DMS 273 (cell line): ENCODE data around the gene APLN.
A peak's percentile ranks its signal among the peaks of the same experiment; 100 is the strongest.

Experiments
- DNase-seq: peaks from one replicate; lab custom pipeline; 2025; ENCODE audit not compliant: unreplicated experiment; lab: John Stamatoyannopoulos, UW

The APLN gene

DNA sequence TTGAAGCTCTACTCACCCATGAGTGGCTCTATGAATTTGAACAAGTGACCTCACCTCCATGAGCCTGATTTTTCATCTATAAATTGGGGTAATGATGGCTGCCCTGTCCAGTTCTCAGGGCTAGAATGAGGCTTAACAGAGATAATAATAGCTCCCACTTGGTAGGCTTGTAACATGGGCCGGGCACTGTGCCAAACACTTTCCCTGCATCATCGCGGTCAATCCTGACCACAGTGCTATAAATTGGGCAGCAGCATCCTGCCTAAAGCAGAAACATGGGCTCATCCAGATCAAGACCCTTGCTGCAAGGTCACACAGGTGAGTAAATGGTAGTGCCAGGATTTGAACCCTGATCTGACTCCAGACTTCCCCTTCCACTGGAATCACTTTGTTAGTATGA, 12.8 kb downstream of the APLN start:
- no peak for DNase-seq

DNA sequence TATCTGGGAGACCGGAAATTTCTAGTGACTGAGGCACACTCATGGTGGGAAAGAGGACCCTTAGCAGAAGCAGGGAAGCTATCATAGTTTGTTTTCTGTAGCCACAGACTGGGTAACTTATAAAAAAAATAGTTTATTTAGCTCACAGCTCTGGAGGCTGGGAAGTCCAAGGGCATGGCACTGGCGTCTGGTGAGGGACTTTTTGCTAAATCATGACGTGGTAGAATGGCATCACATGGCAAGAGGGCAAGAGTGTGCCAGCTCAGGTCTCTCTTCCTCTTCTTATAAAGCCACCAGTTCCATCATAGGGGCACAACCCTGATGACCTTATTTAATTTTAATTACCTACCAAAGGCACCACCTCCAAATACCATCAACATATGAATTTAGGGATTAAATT, 13.3 kb downstream of the APLN start:
- DNase-seq: no peak

- DNase-seq: no peak
Observed at GRCh38 chrX:129640737-129641136, 14.0 kb downstream of the APLN start.

DNA sequence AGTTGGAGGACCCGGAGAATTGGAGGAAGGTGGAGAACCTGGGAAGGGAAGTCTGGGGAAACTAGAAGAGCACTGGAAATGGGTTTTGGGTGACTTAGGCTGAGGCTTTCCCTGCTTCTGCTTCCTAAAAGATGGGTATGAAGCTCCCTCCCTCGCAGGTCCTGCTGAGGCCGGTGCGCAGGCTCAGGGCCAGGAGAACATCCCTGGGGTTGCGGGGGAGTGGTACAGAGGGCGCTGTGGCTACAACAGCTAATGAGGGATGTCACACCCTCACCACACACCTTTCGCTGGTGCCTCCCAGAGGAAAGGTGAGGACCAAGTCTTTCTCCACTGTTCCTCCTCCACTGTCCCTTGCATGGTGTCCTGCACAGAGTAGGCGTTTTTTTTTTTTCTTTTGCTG, 15.8 kb downstream of the APLN start:
- no peak for DNase-seq

DNA sequence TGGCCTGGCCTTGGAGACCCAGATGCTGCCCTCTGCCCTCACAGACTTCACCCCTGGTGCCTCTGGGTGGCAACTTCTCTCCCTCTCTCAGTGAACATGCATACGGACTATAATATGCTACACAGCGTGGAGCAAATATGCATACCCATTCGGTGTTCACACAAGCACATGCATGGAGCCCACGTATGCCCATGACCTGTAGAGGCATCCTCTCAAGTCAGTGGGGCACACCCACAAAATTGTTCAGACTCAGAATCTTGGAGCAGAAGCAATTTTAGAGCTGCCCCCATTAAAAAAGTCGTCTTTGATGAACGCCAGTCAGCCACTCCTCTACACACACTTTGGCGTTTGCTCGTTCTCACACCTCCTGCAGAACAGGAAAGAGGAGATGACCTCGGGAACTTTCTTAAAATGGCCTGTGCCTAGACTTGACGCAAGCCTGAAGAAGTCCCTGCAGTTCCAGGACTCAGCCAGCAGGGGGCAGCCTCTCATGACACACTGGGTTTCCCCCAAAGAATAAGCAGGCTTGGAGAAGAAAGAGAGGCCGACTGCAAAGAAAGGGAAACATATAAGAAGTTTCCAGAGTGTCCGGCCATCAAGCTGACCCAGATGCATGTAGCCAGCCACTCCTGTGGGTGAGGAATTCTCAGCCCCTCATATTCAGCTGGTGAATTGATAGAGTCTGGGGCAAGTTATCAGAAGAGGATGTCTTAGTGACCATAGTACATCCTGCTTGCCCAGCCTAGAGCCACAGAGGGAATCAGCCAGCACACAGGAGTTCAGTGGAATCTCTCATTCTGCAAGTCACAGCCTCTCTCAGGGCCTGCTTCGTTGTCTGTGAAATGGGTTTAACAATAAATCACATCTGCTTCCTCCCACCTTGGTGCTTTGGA, 17.3 kb downstream of the APLN start:
- peak; percentile 86 for DNase-seq

GRCh38 chrX:129636175-129636681, 18.5 kb downstream of the APLN start:
- no peak for DNase-seq

- DNase-seq: peak; percentile 53
Observed at GRCh38 chrX:129634541-129634940, 20.2 kb downstream of the APLN start.

GRCh38 chrX:129632443-129632842, 22.3 kb downstream of the APLN start:
- peak; percentile 47 for DNase-seq

GRCh38 chrX:129631849-129632248, 22.9 kb downstream of the APLN start:
- no peak for DNase-seq

DNA sequence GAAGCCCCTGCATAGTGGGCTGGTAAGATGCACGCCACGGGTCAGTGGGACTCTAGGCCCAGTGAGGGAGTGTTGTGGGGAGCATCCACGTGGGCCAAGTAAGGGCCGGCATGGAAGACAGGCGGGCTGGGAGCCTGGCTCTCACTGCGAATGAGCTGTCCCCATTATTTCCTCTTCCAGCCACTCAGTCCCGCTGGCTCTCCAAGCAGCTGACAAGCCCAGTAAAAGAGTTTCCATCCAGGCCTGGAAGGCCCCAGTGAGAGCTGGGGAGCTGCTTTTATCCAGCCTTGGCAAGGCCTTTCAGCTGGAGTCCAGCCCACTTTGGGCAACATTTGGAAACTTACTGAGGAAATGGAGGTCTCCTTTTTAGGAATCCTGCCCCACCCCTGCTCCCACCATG, 24.9 kb downstream of the APLN start:
- DNase-seq: no peak

GRCh38 chrX:129626026-129626425, 28.7 kb downstream of the APLN start:
- peak; percentile 40 for DNase-seq

- no peak for DNase-seq
Observed at GRCh38 chrX:129622757-129623301, 31.9 kb downstream of the APLN start.

DNA sequence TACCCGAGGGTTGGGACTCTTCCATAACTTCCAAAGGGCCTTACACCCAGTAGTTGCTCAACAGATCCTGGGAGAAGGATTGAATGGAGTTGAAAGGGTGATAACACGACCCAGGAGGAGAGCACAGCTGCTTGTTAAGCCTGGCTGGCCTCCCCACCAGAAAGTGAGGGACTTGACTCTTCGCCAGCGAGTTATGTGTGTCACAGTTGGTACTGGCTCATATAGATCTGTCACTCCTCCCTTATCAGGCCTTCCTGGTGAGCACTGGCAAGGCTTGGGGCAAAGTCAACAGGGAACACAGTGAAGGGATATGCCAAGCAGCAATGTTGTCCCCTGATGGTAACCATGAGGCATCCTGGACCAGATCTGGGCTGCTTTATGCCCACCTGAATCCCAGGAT, 35.8 kb downstream of the APLN start:
- peak; percentile 25 for DNase-seq

GRCh38 chrX:129617420-129617819, 37.3 kb downstream of the APLN start:
- no peak for DNase-seq

GRCh38 chrX:129614481-129615255, 40.1 kb downstream of the APLN start:
- DNase-seq: no peak

DNA sequence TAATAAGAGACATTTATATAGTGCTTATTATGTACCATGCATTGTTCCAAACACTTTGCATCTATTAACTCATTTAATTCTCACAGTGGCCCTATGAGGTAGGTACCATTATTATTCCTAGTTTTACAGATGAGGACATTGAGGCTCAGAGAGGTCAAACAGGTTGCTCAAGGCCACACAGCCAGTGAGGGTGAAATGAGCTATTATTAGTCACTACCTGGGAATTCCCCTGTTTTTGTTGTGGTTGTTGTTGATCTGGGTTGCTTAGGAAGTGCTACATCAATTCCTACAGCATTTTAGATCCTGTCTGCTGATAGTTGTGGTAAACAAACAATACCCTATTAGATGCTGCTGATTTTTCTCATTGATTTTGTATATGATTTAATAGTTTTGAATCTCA, 41.2 kb downstream of the APLN start:
- DNase-seq: no peak

DNA sequence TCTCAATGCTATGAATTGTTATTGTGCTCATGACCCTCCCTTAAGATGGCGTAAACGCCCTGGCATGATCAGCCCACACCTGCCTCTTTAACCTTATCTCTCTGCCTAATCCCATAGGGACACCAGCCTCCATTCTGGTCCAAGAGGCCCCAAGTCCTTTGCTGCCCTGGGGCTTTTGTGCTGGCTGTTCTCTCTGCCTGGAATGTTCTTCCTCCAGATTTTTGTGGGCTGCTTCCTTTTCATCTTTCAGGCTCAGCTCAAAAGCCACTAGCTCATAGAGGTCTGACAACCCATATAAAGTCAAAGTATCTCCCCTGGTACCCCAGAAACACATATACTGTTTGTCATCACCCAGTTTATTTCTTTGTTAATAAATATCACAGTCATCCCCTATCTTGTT, 42.4 kb downstream of the APLN start:
- no peak for DNase-seq

- DNase-seq: peak; percentile 9
Observed at GRCh38 chrX:129609395-129609794, 45.4 kb downstream of the APLN start.

DNA sequence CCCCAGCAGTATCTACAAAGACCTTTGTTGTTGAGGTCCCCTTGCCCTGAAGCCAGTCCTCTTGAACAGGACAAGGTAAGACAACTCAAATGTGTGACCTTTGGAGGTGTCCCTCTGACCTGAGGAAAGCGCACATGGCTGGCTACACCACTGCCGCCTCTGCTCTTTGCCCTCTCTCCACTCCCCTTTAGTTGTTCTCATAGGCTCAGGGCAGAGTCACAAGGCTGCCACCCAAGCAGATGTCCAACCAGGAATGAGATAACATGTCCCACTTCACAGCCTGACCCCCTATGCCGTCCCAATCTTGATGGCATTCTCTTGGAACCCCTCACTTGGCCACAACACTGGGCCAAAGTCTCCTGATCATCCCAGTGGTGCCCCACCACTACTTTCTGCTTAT, 46.3 kb downstream of the APLN start:
- DNase-seq: no peak

DNA sequence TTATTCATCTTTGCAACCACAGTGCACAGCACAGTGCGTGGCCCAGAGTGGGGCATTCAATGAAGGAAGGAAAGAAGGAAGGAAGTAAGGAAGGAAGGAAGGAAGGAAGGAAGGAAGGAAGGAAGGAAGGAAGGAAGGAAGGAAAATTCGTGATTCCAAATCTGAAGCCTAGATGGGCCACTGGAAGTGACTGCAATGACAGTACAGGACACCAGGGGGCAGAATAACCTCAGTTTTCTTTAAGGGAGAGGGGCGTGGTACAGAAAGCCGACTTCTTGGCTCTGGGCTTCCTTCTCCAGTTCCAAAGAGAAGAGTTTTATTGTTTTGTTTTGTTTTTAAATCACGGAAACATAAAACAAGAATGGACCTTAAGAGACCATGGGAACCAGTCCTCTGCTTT, 47.8 kb downstream of the APLN start:
- DNase-seq: peak; percentile 86

DNA sequence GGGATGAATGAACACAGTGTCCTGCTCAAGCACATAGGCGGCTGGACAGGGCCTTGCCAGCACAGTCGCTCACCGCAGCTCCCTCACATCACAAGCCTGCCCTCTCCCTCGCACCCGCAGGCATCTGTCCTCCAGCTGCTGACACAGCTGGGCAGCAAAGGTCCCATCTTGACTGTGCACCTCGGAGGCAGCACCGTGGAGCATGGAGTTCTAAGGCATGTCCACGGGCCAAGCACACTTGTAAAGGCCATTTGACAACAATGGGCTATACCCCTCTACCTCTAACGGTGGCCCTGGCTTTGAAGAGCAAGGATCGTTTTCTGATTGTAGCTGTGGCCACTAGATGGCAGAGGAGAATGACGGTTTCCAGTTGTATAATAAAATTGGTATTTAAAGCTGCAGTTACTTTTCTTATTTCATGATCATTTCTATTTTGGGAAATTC, 53.8 kb downstream of the APLN start:
- DNase-seq: peak; percentile 58

- no peak for DNase-seq
Observed at GRCh38 chrX:129599996-129600395, 54.8 kb downstream of the APLN start.
